Loucy (cell line): ENCODE data around the gene PRSS50.

ENCODE experiments used
- H2AFZ ChIP-seq: fragments of 200-600 bp; sonication (generic); 2 replicates; pipeline ENCODE4 v1.6.0; 2016; ENCODE audit warnings: antibody characterized with exemption, mild to moderate bottlenecking, low read length, moderate library complexity
- H3F3A ChIP-seq: fragments of 200-600 bp; 2 replicates; pipeline ENCODE4 v1.6.0; 2016; ENCODE audit warnings: antibody characterized with exemption, low read depth, mild to moderate bottlenecking
- H3K27me3 ChIP-seq: fragments of 200-600 bp; sonication (generic); 2 replicates; pipeline ENCODE4 v1.6.1; 2014; ENCODE audit warnings: low read length, mild to moderate bottlenecking; ENCODE audit not compliant: insufficient read depth, poor library complexity, severe bottlenecking
- H3K36me3 ChIP-seq: fragments of 200-600 bp; sonication (generic); 2 replicates; pipeline ENCODE4 v1.6.1; 2016; ENCODE audit warnings: low read length; ENCODE audit not compliant: insufficient read depth
- H3K4me1 ChIP-seq: fragments of 200-600 bp; sonication (generic); 2 replicates; pipeline ENCODE4 v1.5.1; 2014; ENCODE audit warnings: low read length, mild to moderate bottlenecking; ENCODE audit not compliant: insufficient read depth, poor library complexity, severe bottlenecking
- H3K4me2 ChIP-seq: fragments of 200-600 bp; sonication (generic); 2 replicates; pipeline ENCODE4 v1.6.0; 2014; ENCODE audit warnings: antibody characterized with exemption, low read length, low read depth, mild to moderate bottlenecking; ENCODE audit not compliant: poor library complexity, severe bottlenecking
- H3K4me3 ChIP-seq: fragments of 200-600 bp; sonication (generic); 2 replicates; pipeline ENCODE4 v1.5.1; 2014; ENCODE audit warnings: low read length, mild to moderate bottlenecking, mixed read lengths; ENCODE audit not compliant: poor library complexity, severe bottlenecking
- H3K79me2 ChIP-seq: fragments of 200-600 bp; sonication (generic); 2 replicates; pipeline ENCODE4 v1.6.1; 2014; ENCODE audit warnings: low read length; ENCODE audit not compliant: insufficient read depth
- H3K9ac ChIP-seq: fragments of 200-600 bp; sonication (generic); 2 replicates; pipeline ENCODE4 v1.6.0; 2014; ENCODE audit warnings: mild to moderate bottlenecking, low read depth, low read length, moderate library complexity; ENCODE audit not compliant: poor library complexity, severe bottlenecking
- H3K9me2 ChIP-seq: fragments of 200-600 bp; sonication (generic); replicated peaks from 2 replicates; pipeline ENCODE4 v1.6.1; 2016; ENCODE audit warnings: low read depth, low read length, mixed read lengths
- H3K9me3 ChIP-seq: fragments of 200-600 bp; sonication (generic); 2 replicates; pipeline ENCODE4 v1.6.1; 2014; ENCODE audit warnings: mild to moderate bottlenecking, antibody characterized with exemption, low read length, low read depth; ENCODE audit not compliant: insufficient read depth
- H4K20me1 ChIP-seq: fragments of 200-600 bp; sonication (generic); 2 replicates; pipeline ENCODE4 v1.6.0; 2014; ENCODE audit warnings: antibody characterized with exemption, low read length, mild to moderate bottlenecking; ENCODE audit not compliant: insufficient read depth, poor library complexity, severe bottlenecking
- EZH2phosphoT487 ChIP-seq: fragments of 200-600 bp; IDR thresholded peaks from 2 replicates; pipeline ENCODE4 v1.6.1; 2018; ENCODE audit warnings: antibody characterized with exemption, mild to moderate bottlenecking, moderate library complexity, borderline replicate concordance
- TF ChIP-seq, protein P1 (sequence below): fragments of 200-600 bp; sonication (generic); conservative IDR thresholded peaks from 2 replicates; pipeline ENCODE4 v1.5.1; 2014; ENCODE audit warnings: mild to moderate bottlenecking, antibody characterized with exemption, low read length

PRSS50 gene

DNA sequence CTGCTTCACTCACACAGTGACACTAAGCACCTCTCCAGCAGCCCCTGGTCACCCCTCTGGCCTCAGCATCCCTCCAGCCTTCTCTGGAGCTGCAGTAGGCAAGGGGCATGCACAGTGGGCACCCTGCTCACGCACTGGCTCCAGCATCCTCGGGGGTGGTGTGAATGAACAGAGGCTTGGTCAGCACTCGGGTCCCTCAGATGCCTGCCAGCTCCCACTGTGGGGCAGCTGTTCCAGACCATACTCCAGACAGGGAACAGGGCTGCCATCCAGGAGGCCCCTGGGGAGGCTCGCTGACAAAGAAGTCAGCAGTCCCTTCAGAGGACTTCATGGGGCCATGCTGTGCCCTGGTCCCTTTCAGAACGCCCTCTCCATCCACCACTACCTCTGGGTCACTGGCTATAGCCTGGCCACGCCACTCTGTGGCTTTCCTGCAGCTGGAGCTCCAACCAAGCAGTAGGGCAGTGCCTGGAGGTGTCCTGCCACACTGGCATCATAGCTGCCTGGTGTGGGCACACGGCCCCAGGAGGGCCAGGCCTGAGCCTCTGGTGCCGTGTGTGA lies 50.5 kb downstream of the PRSS50 start:
- Histone ChIP-seq H3K27me3 (no peaks in the 10 kb centered on the region), H3F3A (no peaks in the 10 kb centered on the region), H2AFZ (no peak overlapping the region), H3K4me2 (no peak overlapping the region), H3K36me3 (no peaks in the 10 kb centered on the region), H3K9me3 (no peaks in the 10 kb centered on the region), H3K9me2 (no peaks in the 10 kb centered on the region), H3K9ac (no peak overlapping the region), H3K4me1 (no peaks in the 10 kb centered on the region), H3K4me3 (no peak overlapping the region), H3K79me2 (no peaks in the 10 kb centered on the region), H4K20me1 (no peaks in the 10 kb centered on the region)
- TF ChIP-seq, protein P1, sequence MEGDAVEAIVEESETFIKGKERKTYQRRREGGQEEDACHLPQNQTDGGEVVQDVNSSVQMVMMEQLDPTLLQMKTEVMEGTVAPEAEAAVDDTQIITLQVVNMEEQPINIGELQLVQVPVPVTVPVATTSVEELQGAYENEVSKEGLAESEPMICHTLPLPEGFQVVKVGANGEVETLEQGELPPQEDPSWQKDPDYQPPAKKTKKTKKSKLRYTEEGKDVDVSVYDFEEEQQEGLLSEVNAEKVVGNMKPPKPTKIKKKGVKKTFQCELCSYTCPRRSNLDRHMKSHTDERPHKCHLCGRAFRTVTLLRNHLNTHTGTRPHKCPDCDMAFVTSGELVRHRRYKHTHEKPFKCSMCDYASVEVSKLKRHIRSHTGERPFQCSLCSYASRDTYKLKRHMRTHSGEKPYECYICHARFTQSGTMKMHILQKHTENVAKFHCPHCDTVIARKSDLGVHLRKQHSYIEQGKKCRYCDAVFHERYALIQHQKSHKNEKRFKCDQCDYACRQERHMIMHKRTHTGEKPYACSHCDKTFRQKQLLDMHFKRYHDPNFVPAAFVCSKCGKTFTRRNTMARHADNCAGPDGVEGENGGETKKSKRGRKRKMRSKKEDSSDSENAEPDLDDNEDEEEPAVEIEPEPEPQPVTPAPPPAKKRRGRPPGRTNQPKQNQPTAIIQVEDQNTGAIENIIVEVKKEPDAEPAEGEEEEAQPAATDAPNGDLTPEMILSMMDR, result no peak
- TF ChIP-seq EZH2phosphoT487, result no peak

DNA sequence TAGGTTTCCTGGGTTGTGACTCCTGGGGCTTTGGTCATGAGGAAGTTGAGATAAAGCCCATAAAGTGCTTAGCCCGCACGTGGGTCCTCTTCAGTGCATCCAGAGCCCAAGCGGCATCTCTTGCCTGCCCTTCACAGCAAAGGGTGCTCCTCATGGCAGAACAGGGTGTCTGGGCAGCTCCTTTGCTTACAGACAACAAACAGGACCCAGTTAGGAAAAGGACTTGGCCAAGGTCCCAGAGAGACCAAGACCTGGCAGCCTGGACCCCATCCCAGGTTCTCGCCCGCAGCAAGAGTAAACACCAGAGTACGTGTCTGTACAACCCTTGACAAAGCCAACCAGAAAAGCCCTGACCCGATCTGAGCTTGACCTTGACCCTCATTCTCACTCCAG lies 51.2 kb downstream of the PRSS50 start:
- Histone ChIP-seq H3K79me2 (no peaks in the 10 kb centered on the region), H3K9ac (no peak overlapping the region)

DNA sequence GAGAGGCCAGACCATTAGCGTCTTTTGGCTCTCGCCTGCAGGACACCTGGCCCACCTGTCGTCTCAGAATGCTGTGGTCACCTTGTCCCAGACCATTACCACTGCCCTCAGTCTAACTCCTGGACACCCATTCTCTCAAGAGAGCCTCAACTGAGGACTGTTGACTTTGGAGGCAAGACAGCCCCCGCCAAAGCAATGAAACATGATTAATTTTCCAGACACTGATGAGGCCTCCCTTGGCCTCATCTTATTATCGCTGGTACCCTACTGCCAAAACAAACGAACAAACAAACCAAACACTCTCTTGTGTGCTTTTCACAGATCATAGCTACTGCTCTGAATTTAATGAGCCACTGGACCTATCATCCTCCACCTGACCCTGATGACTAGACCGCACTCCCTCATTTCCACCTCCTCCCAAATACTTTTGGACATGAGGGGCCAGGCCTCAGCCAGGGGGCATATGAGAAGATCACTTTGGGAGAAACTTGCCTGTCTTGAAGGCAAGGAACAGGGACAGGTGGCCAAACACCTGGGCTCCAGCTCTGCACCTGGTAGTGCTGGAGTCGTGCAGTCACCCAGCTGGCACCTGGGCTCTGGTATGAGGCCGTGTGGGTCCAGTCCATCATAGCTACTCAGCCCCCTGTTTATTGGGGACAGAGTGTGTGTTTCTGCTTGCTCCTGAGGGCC lies 51.8 kb downstream of the PRSS50 start:
- Histone ChIP-seq H3K79me2 (no peaks in the 10 kb centered on the region), H3K36me3 (no peaks in the 10 kb centered on the region), H3K9ac (no peak overlapping the region), H4K20me1 (no peaks in the 10 kb centered on the region), H3K4me3 (no peak overlapping the region), H3K27me3 (no peaks in the 10 kb centered on the region), H3K9me3 (no peaks in the 10 kb centered on the region), H3F3A (no peaks in the 10 kb centered on the region), H3K4me1 (no peaks in the 10 kb centered on the region), H2AFZ (no peak overlapping the region), H3K4me2 (no peak overlapping the region), H3K9me2 (no peaks in the 10 kb centered on the region)
- TF ChIP-seq EZH2phosphoT487, result no peak
- TF ChIP-seq, protein P1, result no peak

More for the DNA sequence above, 51.2 kb downstream of the PRSS50 start:
- no peaks in the 10 kb centered on the region for H3K9me2 ChIP-seq
- no peaks in the 10 kb centered on the region for H3K9me3 ChIP-seq
- H3K27me3 ChIP-seq, result no peaks in the 10 kb centered on the region
- H3K36me3 ChIP-seq, result no peaks in the 10 kb centered on the region
- H3F3A ChIP-seq, result no peaks in the 10 kb centered on the region
- TF ChIP-seq, protein P1, result no peak
- no peak for TF ChIP-seq EZH2phosphoT487
- H3K4me3 ChIP-seq, result no peak overlapping the region
- H3K4me1 ChIP-seq, result no peaks in the 10 kb centered on the region
- H2AFZ ChIP-seq, result no peak overlapping the region
- H3K4me2 ChIP-seq, result no peak overlapping the region
- H4K20me1 ChIP-seq, result no peaks in the 10 kb centered on the region
